8988T (cell line): ENCODE data around the gene HACD4.
"Not testable (repeated sequence)": the region's sequence is repeated elsewhere in the genome, so short reads cannot be mapped to it uniquely, and the experiment has no call there.

Source experiments
- DNase-seq: peaks from one replicate; pipeline ENCODE4 v3.0.0; 2011

HACD4 gene

GRCh38 chr9:21015995-21016394 lies 15.4 kb downstream of the HACD4 start:
- DNase-seq: no peak

- no peak for DNase-seq
Observed at GRCh38 chr9:21015129-21015815, 16.2 kb downstream of the HACD4 start.

GRCh38 chr9:21002040-21002439 lies 29.4 kb downstream of the HACD4 start:
- DNase-seq: no peak

DNA sequence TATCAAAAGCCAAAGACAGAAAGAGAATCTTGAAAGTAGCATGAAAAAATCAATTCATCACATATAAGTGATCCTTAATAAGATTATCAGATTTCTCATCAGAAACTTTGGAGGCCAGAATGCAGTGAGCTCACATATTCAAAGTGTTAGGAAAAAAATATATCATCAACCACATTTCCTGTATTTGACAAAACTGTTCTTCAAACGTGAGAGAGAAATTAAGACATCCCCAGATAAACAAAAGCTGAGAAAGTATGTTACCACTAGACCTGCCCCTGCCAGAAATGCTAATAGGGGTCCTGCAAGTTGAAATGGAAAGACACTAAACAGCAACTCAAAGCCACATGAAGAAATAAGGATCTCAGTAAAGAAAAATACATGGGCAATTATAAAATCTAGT lies 29.9 kb downstream of the HACD4 start:
- DNase-seq: no peak

GRCh38 chr9:20997503-20998076 lies 33.9 kb downstream of the HACD4 start:
- DNase-seq: no peak

DNA sequence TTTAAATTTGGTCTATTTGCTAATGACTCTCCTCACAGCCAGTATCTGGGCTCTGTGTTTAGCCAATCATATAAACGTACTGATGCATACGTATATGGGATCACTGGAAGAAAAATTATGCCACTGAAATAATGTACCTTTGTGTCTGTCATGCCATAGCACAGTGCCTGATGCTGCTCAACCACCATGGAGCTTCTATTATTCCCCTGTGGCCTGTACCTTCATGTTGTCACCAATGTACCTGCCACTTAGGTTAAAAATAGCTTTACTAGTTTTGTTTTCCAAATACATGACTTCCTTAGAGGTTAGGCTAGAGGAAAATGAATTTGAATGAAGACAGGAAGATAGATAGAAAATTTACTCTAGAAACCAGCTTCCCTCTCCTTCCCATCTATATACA lies 34.6 kb downstream of the HACD4 start:
- DNase-seq: no peak

- DNase-seq: no peak
Observed at GRCh38 chr9:20995616-20996015, 35.8 kb downstream of the HACD4 start.

GRCh38 chr9:20994486-20994885 lies 37.0 kb downstream of the HACD4 start:
- DNase-seq: no peak

- DNase-seq: no peak
Observed at GRCh38 chr9:20990867-20991266, 40.6 kb downstream of the HACD4 start.

- no peak for DNase-seq
Observed at GRCh38 chr9:20989923-20990341, 41.5 kb downstream of the HACD4 start.

- no peak for DNase-seq
Observed at GRCh38 chr9:20988671-20989315, 42.6 kb downstream of the HACD4 start.

DNA sequence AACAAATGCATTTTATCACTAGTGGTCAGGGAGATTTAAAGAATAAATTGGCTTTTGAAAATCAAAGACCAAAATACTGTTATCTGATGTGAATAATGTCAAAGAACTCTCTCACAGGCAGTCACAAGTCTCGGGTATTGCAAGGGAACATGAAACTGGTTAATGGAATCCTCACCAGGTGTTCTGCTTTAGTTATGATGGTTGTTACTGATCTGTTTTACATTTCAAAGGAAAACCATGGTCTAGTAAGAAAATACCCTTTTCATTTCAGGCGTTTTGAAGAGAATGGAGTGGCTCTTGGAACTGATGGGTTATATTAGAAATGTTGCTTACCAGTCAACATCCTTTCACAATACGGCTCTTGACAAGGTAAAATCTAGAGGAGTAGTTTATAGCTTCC lies 43.4 kb downstream of the HACD4 start:
- no peak for DNase-seq

GRCh38 chr9:20987521-20987920 lies 43.9 kb downstream of the HACD4 start:
- no peak for DNase-seq

GRCh38 chr9:20985851-20986600 lies 45.4 kb downstream of the HACD4 start:
- no peak for DNase-seq

- no peak for DNase-seq
Observed at GRCh38 chr9:20984506-20984905, 46.9 kb downstream of the HACD4 start.

GRCh38 chr9:20981486-20981885 lies 50.0 kb downstream of the HACD4 start:
- DNase-seq: no peak

DNA sequence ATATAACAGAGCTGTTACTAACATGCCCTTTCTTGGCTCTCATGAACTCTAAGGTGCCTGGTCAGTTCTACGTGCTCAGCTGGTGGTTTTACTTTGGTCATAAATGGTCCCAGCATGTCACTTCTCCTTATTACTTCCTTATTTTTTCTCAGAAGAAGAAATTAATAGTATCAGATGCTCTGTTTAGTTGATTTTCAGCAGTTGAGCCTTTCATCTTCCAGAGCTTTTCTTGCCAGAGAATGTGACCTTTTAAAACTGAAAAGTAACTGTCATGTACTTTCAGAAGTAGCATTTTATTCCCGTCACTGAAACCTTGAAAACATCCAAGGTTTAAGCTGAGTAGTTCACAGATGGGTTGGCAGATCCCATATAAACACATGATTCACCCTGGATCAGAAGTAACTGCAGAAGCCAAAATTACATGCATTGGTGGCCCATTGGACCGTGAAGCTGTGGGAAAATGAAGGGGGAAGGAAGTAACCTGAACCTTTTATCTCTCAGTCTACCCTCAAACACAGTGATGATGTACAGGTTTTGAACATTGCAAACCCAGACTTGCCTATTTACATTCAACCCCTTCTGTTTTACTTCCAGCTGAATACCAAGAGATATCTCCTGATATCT lies 50.5 kb downstream of the HACD4 start:
- no peak for DNase-seq

- no peak for DNase-seq
Observed at GRCh38 chr9:20978249-20978648, 53.2 kb downstream of the HACD4 start.

- not testable (repeated sequence) for DNase-seq
Observed at GRCh38 chr9:20974191-20974938, 57.1 kb downstream of the HACD4 start.

- not testable (repeated sequence) for DNase-seq
Observed at GRCh38 chr9:20973246-20973947, 58.0 kb downstream of the HACD4 start.

- no peak for DNase-seq
Observed at GRCh38 chr9:20972684-20973083, 58.8 kb downstream of the HACD4 start.
